ENCODE data around the gene PTMS.

DNA sequence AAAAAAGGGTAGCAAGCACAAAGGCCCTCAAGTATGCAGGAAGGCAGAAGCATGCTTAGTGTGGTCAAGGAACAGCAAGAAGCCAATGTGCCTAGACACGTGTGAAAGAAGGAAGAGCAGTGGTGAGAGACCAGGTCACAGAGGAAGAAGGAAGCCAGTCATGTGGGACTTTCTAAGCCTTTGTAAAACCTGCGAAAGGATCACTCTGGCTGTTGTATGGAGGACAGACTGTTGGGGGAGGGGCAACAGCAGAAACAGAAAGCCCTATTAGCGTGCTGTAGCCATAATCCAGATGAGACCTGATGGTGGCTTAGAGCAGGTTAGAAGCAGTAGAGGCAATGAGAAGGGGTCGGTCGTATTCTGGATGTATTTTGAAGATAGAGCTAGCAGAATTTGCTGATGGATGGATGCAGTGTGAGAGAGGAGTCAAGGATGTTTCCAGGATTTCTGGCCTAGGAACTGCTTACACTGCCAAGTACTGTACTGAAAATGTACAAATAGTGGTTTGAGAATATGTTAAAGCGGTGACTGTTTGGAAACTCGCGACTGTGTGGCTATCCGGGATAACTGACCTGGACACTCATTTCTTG, 7.6 kb upstream of the PTMS start:
- TF ChIP-seq CTCF (IDR thresholded peaks at IDR 0.05; ENCODE audit: poor library complexity) (no peak), EZH2phosphoT487 (IDR thresholded peaks at IDR 0.05; ENCODE audit: low read depth, severe bottlenecking, unreplicated experiment) (no peak), EZH2 (IDR thresholded peaks at IDR 0.05; ENCODE audit: borderline replicate concordance) (no peak)
